ENCODE data around the gene NEAT1.

NEAT1 gene

DNA sequence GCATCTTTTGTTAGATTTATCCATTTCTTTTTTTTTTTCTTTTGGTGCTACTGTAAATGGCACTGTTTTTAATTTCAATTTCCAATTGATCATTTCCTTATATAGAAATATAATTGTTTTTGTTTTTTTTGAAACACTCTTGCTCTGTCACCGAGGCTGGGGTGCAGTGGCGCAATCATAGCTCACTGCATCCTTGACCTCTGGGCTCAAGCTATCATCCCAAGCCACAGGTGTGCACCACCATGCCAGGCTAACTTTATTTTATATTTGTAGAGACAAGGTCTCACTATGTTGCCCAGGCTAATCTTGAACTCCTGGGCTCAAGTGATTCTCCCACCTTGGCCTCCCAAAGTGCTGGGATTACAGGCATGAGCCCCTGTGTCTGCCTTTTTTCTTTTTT is 19.8 kb upstream of the NEAT1 start:
- H4K20me1 ChIP-seq (ENCODE audit: insufficient read depth): no peaks in the 10 kb centered on the region

DNA sequence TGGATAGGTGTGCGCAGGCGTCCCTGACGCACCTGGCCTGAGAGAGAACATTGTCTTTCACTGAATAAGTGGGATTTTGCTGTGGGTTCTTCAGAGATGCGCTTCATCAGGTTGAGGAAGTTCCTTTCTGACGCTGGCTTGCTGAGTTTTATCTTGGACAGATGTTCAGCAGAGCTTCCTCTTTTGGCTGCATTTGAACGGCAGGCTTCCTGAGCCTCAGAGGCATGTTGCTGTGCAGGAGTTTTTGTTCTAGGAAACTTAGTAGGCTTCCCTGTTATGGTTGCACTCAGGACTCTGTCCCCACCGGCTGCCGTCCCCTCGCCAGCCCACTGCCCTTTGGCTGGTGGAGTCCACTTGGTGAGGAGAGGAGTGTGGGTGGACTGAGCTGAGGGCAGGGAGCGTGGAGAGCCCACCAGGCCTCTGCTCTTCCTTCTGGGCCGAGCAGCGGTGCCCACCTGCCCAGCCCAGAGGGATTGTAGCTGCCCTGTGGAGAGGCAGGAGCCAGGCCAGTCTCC is 18.9 kb upstream of the NEAT1 start:
- H3K36me3 ChIP-seq (ENCODE audit: insufficient read depth): no peaks in the 10 kb centered on the region; the same call in 1 of the 2 replicates

More for the DNA sequence above, 19.8 kb upstream of the NEAT1 start:
- no peak overlapping the region for H2AFZ ChIP-seq (ENCODE audit: low read depth)
- no peaks in the 10 kb centered on the region; the same call in 1 of the 2 replicates for H3K36me3 ChIP-seq (ENCODE audit: insufficient read depth)
- no peak overlapping the region for H3K27ac ChIP-seq
- TF ChIP-seq, protein P1, sequence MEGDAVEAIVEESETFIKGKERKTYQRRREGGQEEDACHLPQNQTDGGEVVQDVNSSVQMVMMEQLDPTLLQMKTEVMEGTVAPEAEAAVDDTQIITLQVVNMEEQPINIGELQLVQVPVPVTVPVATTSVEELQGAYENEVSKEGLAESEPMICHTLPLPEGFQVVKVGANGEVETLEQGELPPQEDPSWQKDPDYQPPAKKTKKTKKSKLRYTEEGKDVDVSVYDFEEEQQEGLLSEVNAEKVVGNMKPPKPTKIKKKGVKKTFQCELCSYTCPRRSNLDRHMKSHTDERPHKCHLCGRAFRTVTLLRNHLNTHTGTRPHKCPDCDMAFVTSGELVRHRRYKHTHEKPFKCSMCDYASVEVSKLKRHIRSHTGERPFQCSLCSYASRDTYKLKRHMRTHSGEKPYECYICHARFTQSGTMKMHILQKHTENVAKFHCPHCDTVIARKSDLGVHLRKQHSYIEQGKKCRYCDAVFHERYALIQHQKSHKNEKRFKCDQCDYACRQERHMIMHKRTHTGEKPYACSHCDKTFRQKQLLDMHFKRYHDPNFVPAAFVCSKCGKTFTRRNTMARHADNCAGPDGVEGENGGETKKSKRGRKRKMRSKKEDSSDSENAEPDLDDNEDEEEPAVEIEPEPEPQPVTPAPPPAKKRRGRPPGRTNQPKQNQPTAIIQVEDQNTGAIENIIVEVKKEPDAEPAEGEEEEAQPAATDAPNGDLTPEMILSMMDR (conservative IDR thresholded peaks at IDR 0.05; ENCODE audit: low read depth, low read length): no peak
- H3K27me3 ChIP-seq (ENCODE audit: insufficient read depth, low read depth): no peaks in the 10 kb centered on the region
- no peaks in the 10 kb centered on the region for H3K79me2 ChIP-seq (ENCODE audit: insufficient read depth, low read depth)
- no peaks in the 10 kb centered on the region for H3K4me1 ChIP-seq (ENCODE audit: low read depth, poor library complexity, severe bottlenecking)
- H3K9ac ChIP-seq: no peak overlapping the region
- no peak overlapping the region for H3K4me3 ChIP-seq (IDR thresholded peaks at IDR 0.05; ENCODE audit: insufficient read depth, low read depth, low read length)
- H3K4me2 ChIP-seq: no peak overlapping the region

DNA sequence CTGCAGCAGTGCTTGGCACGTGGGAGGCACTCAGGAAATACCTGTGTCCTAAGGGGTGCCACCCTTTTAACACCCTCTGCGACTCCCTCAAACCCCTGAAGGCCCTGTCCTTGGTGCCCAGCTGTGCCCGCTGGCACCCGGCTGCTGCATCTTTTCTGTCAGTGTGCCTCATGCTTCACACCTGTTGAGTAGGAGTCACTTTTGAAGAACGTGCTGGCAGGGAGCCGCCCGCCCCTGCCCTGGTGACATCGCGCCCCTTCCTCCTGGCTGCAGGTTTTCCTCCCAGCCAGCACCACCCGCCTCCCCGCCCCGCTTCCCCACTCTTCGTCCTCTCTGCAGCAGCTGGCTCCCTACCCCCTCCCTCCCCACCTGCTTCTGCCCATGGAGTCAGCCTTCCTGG is 18.4 kb upstream of the NEAT1 start:
- H3K4me1 ChIP-seq (ENCODE audit: low read depth, poor library complexity, severe bottlenecking): no peaks in the 10 kb centered on the region
- H2AFZ ChIP-seq (ENCODE audit: low read depth): no peak overlapping the region
- no peak overlapping the region for H3K4me2 ChIP-seq
- no peaks in the 10 kb centered on the region for H3K27me3 ChIP-seq (ENCODE audit: insufficient read depth, low read depth)
- no peak overlapping the region for H3K4me3 ChIP-seq (IDR thresholded peaks at IDR 0.05; ENCODE audit: insufficient read depth, low read depth, low read length)
- H3K27ac ChIP-seq: no peak overlapping the region
- no peak overlapping the region for H3K9ac ChIP-seq
- TF ChIP-seq, protein P1 (conservative IDR thresholded peaks at IDR 0.05; ENCODE audit: low read depth, low read length): no peak
- H3K79me2 ChIP-seq (ENCODE audit: insufficient read depth, low read depth): no peaks in the 10 kb centered on the region
- no peaks in the 10 kb centered on the region; the same call in 1 of the 2 replicates for H3K36me3 ChIP-seq (ENCODE audit: insufficient read depth)
- H4K20me1 ChIP-seq (ENCODE audit: insufficient read depth): no peaks in the 10 kb centered on the region

More for the DNA sequence above, 18.9 kb upstream of the NEAT1 start:
- H3K9ac ChIP-seq: no peak overlapping the region
- H3K4me2 ChIP-seq: no peak overlapping the region
- H3K27ac ChIP-seq: no peak overlapping the region
- no peaks in the 10 kb centered on the region for H3K79me2 ChIP-seq (ENCODE audit: insufficient read depth, low read depth)
- no peak overlapping the region for H2AFZ ChIP-seq (ENCODE audit: low read depth)
- no peaks in the 10 kb centered on the region for H3K4me1 ChIP-seq (ENCODE audit: low read depth, poor library complexity, severe bottlenecking)
- no peaks in the 10 kb centered on the region for H4K20me1 ChIP-seq (ENCODE audit: insufficient read depth)
- H3K4me3 ChIP-seq (IDR thresholded peaks at IDR 0.05; ENCODE audit: insufficient read depth, low read depth, low read length): no peak overlapping the region
- TF ChIP-seq, protein P1 (conservative IDR thresholded peaks at IDR 0.05; ENCODE audit: low read depth, low read length): no peak
- no peaks in the 10 kb centered on the region for H3K27me3 ChIP-seq (ENCODE audit: insufficient read depth, low read depth)

DNA sequence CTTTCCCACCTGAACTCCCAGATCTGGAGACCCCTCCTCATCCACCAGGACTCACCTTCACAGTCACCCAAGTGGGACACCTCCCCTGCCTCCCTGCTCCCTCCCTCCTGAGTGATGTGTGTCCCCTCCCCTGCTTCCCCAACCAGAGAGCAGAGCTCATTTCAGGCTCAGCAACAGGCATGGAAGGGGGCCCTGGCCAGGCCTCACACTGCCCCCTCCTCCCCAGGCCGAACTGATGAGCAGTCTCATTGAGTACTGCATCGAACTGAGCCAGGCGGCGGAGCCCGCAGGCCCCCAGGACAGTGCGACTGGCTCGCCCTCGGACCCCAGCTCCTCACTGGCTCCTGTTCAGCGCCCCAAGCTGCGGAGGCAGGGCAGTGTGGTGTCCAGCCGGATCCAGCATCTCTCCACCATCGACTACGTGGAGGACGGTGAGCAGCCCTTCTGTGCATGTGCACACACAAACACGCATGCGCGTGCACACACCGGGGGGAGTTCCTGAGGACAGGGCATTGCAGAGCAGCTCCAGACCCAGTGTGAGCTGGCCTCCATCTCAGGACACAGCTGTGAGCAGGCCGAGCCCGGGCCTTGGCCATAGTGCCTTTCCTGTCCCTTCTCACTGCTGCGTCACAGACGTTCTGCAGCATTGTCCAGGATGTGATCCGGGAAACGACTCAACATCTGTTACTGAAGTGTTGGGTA is 17.8 kb upstream of the NEAT1 start:
- H3K4me1 ChIP-seq (ENCODE audit: low read depth, poor library complexity, severe bottlenecking): no peaks in the 10 kb centered on the region
- no peak overlapping the region for H3K9ac ChIP-seq
- no peak overlapping the region for H3K4me2 ChIP-seq
- H3K4me3 ChIP-seq (IDR thresholded peaks at IDR 0.05; ENCODE audit: insufficient read depth, low read depth, low read length): no peak overlapping the region
- no peak overlapping the region for H2AFZ ChIP-seq (ENCODE audit: low read depth)
- H3K27me3 ChIP-seq (ENCODE audit: insufficient read depth, low read depth): no peaks in the 10 kb centered on the region
- no peaks in the 10 kb centered on the region for H4K20me1 ChIP-seq (ENCODE audit: insufficient read depth)
- no peaks in the 10 kb centered on the region for H3K79me2 ChIP-seq (ENCODE audit: insufficient read depth, low read depth)
- no peaks in the 10 kb centered on the region; the same call in 1 of the 2 replicates for H3K36me3 ChIP-seq (ENCODE audit: insufficient read depth)
- H3K27ac ChIP-seq: no peak overlapping the region
- TF ChIP-seq, protein P1 (conservative IDR thresholded peaks at IDR 0.05; ENCODE audit: low read depth, low read length): no peak
